Vagina (tissue), 2 donors: Measurements from ENCODE around the gene KLHL29.

Experiments used
- POLR2A ChIP-seq, 2 donors: fragments of 450-650 bp; IDR thresholded peaks; one replicate each; pipeline ENCODE4 v1.6.1; 2017; ENCODE audit warnings: antibody characterized with exemption in 2 of 2, mild to moderate bottlenecking in 2 of 2, moderate library complexity in 2 of 2
- POLR2AphosphoS5 ChIP-seq, 2 donors: sonication (generic); formaldehyde crosslinking; IDR thresholded peaks; one replicate each; pipeline ENCODE4 v1.9.0; 2017; ENCODE audit warnings: antibody characterized with exemption in 2 of 2, mild to moderate bottlenecking in 2 of 2, low read depth in 1 of 2; ENCODE audit not compliant: insufficient read depth in 1 of 2
- TF ChIP-seq, protein P1 (sequence below), 3 experiments: fragments of 450-650 bp in 2 of 3; fragments of 200-600 bp in 1 of 3; sonication (generic) in 1 of 3; IDR thresholded peaks; one replicate each; pipeline ENCODE4 v1.5.1; 2017 to 2019; ENCODE audit warnings: antibody characterized with exemption in 3 of 3, mild to moderate bottlenecking in 2 of 3, moderate library complexity in 2 of 3

GRCh38 chr2:23688486-23689130 is 303.6 kb downstream of the KLHL29 start:
- TF ChIP-seq POLR2A (IDR thresholded peaks at IDR 0.05) (no peak), POLR2AphosphoS5 (IDR thresholded peaks at IDR 0.05; ENCODE audit: insufficient read depth in 1 of 2, low read depth in 1 of 2) (no peak)
- TF ChIP-seq, protein P1, sequence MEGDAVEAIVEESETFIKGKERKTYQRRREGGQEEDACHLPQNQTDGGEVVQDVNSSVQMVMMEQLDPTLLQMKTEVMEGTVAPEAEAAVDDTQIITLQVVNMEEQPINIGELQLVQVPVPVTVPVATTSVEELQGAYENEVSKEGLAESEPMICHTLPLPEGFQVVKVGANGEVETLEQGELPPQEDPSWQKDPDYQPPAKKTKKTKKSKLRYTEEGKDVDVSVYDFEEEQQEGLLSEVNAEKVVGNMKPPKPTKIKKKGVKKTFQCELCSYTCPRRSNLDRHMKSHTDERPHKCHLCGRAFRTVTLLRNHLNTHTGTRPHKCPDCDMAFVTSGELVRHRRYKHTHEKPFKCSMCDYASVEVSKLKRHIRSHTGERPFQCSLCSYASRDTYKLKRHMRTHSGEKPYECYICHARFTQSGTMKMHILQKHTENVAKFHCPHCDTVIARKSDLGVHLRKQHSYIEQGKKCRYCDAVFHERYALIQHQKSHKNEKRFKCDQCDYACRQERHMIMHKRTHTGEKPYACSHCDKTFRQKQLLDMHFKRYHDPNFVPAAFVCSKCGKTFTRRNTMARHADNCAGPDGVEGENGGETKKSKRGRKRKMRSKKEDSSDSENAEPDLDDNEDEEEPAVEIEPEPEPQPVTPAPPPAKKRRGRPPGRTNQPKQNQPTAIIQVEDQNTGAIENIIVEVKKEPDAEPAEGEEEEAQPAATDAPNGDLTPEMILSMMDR (IDR thresholded peaks at IDR 0.05), result no peak
